ENCODE measurements around the gene TPSG1.
"Not testable (repeated sequence)": the region's sequence is repeated elsewhere in the genome, so short reads cannot be mapped to it uniquely, and the experiment has no call there.

The TPSG1 gene

DNA sequence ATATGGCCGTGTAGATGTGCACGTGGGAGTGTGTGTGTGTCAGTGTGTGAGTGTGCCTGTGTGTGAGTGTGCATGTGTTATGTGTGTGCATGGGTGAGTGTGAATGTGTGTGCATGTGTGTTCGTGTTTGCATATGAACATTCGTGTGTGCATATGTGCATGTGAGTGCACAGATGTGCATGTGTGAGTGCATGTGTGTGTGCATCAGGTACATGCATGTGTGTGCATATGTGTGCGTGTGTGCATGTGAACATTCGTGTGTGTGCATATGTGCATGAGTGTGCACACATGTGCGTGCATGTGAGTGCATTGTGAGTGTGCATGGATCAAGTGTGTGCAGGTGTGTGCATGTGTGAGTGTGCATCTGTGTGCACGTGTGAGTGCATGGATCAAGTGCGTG lies 12.9 kb upstream of the TPSG1 start:
- H3K4me3 ChIP-seq (ENCODE audit: low read depth, low read length), result no peak overlapping the region
- TF ChIP-seq, protein P1, sequence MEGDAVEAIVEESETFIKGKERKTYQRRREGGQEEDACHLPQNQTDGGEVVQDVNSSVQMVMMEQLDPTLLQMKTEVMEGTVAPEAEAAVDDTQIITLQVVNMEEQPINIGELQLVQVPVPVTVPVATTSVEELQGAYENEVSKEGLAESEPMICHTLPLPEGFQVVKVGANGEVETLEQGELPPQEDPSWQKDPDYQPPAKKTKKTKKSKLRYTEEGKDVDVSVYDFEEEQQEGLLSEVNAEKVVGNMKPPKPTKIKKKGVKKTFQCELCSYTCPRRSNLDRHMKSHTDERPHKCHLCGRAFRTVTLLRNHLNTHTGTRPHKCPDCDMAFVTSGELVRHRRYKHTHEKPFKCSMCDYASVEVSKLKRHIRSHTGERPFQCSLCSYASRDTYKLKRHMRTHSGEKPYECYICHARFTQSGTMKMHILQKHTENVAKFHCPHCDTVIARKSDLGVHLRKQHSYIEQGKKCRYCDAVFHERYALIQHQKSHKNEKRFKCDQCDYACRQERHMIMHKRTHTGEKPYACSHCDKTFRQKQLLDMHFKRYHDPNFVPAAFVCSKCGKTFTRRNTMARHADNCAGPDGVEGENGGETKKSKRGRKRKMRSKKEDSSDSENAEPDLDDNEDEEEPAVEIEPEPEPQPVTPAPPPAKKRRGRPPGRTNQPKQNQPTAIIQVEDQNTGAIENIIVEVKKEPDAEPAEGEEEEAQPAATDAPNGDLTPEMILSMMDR (IDR thresholded peaks at IDR 0.05; ENCODE audit: low read depth, low read length, missing control alignments), result no peak
- in situ Hi-C loops (cut with HindIII; ENCODE audit: low pct_ligation_motif_present, low sequenced_read_pairs), result no loop called here
- no peak overlapping the region for H3K27ac ChIP-seq
- H3K27me3 ChIP-seq (replicated peaks), result no peaks in the 10 kb centered on the region
- DNase-seq, result no peak
- H3K36me3 ChIP-seq (replicated peaks), result no peaks in the 10 kb centered on the region

DNA sequence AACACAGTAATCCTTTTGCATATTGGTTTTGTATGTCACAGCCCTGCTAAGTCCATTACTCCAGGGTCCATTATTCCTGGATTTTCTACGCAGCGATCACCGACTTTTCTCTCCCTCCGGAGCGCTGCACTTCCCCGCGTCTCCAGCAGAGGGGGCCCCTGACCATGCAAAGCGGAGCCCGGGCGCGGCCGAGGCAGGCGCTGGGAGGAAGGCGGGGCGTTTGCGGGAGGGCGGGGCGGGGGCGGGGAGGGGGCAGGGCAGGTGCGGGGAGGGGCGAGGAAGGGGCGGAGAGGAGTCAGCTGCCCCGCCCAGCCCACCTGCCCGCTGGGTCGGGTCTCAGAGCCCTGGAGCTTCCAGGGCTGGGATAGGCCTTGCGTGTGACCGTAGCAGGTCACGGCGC lies 11.6 kb upstream of the TPSG1 start:
- DNase-seq; H3K27me3 ChIP-seq (replicated peaks); H3K4me3 ChIP-seq (ENCODE audit: low read depth, low read length); in situ Hi-C loops (cut with HindIII; ENCODE audit: low pct_ligation_motif_present, low sequenced_read_pairs); H3K36me3 ChIP-seq (replicated peaks); H3K27ac ChIP-seq: not testable (repeated sequence)

DNA sequence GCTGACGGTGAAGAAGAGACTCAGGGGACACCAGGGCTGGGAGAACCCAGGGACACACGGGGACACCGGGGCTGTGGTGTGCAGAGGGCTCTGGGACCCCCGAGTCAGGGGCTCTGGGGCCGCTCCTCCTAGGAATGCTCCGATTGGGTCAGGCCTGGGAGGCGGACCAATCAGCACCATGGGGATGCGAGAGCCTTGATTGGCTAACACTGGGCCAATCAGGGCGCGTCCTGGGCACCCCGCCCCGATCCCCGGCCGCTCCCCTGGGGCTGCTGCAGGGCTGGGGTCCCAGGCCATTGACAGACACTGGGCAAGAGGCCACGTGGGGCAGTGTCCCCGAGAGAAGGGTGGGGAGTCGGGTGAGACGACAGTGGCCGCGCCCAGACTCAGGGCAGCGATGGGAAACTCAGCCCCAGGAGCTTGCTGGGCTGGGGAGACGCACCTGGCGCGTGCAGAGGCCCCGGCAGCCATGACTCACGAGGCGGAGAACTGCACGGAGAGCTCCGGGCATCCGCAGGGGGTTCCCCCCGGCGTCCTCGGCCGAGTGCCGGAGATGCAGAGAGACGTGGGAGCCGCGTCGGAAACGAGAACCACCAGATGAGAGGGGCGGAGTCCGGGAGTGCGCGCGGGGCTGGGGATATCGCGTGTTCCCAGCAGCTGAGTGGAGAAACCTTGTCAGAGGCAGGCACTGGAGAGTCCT lies 7.1 kb upstream of the TPSG1 start:
- H3K4me3 ChIP-seq (ENCODE audit: low read depth, low read length); H3K36me3 ChIP-seq (replicated peaks); DNase-seq; in situ Hi-C loops (cut with HindIII; ENCODE audit: low pct_ligation_motif_present, low sequenced_read_pairs); H3K27ac ChIP-seq; H3K27me3 ChIP-seq (replicated peaks): not testable (repeated sequence)

DNA sequence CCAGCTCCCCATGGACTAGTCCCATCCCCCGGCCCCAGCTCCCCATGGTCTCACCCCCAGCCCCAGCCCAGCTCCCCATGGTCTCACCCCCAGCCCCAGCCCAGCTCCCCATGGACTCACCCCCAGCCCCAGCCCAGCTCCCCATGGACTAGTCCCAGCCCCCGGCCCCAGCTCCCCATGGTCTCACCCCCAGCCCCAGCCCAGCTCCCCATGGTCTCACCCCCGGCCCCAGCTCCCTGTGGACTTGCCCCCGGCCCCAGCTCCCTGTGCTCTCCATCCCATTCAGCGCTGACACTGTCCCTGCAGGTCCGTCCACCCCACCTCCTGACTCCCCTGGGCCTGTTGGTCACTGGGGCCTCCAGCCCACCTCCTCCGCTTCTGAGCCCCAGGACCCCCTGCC lies 6.2 kb upstream of the TPSG1 start:
- H3K36me3 ChIP-seq (replicated peaks); H3K4me3 ChIP-seq (ENCODE audit: low read depth, low read length); DNase-seq; H3K27me3 ChIP-seq (replicated peaks); in situ Hi-C loops (cut with HindIII; ENCODE audit: low pct_ligation_motif_present, low sequenced_read_pairs); H3K27ac ChIP-seq: not testable (repeated sequence)

DNA sequence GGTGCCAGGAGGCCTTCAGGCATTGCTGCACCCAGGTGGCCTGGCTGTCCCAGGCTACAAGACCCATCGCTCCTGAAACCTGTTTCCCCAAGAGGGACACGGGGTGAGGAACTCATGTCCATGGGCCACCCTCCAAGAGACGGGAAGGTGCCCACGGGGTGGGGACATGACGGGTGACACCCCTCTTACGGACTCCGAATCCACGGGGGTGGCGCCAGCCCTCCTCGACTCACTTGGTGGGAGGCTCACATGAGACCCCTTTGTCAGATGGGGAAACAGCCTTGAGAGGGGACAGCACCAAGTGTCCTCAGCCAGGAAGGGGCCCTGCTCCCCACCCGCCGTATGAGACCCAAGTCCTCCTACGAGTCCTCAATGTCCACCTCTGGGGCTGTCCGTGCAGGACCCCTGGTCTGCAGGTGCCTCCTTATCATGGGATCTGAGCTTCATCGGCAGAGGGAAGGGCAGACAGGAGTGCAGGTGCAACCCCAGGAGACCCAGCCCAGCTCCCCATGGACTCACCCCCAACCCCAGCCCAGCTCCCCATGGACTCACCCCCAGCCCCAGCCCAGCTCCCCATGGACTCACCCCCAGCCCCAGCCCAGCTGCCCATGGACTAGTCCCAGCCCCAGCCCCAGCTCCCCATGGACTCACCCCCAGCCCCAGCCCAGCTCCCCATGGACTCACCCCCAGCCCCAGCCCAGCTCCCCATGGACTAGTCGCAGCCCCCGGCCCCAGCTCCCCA lies 5.6 kb upstream of the TPSG1 start:
- in situ Hi-C loops (cut with HindIII; ENCODE audit: low pct_ligation_motif_present, low sequenced_read_pairs); H3K4me3 ChIP-seq (ENCODE audit: low read depth, low read length); DNase-seq; H3K36me3 ChIP-seq (replicated peaks); H3K27ac ChIP-seq; H3K27me3 ChIP-seq (replicated peaks): not testable (repeated sequence)

DNA sequence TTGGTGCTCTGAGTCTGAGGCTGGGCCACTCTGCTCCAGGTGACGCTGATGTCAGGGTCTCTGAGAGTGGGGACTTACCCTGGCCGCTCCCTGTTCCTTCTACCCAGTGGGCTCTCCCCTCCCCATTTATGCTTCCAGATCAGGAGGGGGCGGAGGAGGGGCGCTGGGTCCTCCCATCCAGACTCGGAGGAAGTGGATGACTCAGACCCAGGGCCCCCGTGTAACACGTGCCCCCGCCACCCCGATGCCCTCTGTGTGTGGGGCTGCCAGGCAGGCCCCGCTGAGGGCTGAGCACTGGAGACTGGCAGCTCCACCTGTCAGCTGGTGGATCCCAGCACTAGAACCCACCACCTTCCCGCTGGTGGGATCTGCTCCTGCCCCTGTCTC lies 5.0 kb upstream of the TPSG1 start, which contains the start of gene TPSB2:
TSS of gene TPSB2 (minus strand) at position 101 of the 387 bp plus-strand sequence. CDS start 233 bp downstream, outside the sequence.
- in situ Hi-C loops (cut with HindIII; ENCODE audit: low pct_ligation_motif_present, low sequenced_read_pairs); H3K27ac ChIP-seq; H3K27me3 ChIP-seq (replicated peaks); H3K36me3 ChIP-seq (replicated peaks); H3K4me3 ChIP-seq (ENCODE audit: low read depth, low read length); DNase-seq: not testable (repeated sequence)

DNA sequence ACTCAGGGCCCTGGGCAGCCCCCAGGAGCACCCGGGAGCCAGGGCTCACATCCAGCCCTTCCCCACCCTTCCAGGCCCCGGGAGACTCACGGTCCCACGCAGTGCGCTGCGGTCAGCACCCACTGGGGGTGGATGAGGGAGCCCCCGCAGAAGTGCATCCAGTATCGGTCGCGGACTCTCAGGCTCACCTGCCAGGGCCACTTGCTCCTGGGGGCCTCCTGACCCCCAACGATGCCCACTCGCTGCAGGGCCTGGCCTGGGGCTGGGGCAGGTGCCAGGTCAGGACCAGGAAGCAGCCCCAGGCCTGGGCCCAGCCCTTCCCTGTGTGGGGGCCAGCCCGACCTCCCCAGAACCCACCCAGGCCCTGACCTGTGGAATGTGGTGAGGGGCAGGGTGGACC lies 4.4 kb upstream of the TPSG1 start:
- H3K27me3 ChIP-seq (replicated peaks); H3K4me3 ChIP-seq (ENCODE audit: low read depth, low read length); in situ Hi-C loops (cut with HindIII; ENCODE audit: low pct_ligation_motif_present, low sequenced_read_pairs); DNase-seq; H3K36me3 ChIP-seq (replicated peaks); H3K27ac ChIP-seq: not testable (repeated sequence)

DNA sequence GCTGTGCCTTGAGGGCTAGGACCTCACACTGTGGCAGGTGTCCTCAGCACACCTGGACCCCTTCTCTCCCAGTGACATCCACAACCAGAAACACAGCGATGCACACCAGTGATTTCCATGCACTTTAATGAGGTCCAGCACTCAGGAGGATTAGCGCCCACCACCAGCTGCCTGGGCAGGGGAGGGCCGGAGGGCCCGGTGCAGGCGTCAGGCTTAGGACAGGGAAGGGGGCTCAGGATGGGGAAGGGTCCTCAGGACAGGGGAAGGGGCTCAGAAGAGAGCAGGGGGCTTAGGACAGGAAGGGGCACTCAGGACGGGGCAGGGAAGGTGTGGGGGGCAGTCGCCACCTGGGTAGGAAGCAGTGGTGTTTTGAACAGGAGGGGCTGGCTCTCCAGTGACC lies 3.2 kb upstream of the TPSG1 start:
- H3K27me3 ChIP-seq (replicated peaks); H3K27ac ChIP-seq; H3K4me3 ChIP-seq (ENCODE audit: low read depth, low read length); H3K36me3 ChIP-seq (replicated peaks); DNase-seq; in situ Hi-C loops (cut with HindIII; ENCODE audit: low pct_ligation_motif_present, low sequenced_read_pairs): not testable (repeated sequence)

DNA sequence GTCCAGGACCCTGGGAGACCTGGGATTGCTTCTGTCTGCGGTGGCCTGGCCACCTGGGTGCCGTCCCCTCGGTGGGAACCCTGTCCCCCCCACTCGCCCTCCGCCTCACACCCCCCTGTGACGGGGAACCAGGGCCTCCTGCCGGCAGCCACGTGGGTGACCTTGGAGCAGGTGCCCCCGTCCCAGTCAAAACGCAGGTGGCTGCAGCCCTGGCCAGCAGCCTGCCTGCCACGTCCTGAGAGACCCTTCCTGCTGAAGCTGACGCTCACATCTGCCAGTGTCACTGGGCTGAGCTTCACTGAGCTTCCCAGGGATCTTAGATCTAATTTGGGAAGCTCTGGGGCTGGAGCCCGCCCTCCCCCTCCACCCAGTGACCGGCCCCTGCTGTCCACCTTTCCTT lies 1.6 kb upstream of the TPSG1 start:
- in situ Hi-C loops (cut with HindIII; ENCODE audit: low pct_ligation_motif_present, low sequenced_read_pairs), result not testable (repeated sequence)

DNA sequence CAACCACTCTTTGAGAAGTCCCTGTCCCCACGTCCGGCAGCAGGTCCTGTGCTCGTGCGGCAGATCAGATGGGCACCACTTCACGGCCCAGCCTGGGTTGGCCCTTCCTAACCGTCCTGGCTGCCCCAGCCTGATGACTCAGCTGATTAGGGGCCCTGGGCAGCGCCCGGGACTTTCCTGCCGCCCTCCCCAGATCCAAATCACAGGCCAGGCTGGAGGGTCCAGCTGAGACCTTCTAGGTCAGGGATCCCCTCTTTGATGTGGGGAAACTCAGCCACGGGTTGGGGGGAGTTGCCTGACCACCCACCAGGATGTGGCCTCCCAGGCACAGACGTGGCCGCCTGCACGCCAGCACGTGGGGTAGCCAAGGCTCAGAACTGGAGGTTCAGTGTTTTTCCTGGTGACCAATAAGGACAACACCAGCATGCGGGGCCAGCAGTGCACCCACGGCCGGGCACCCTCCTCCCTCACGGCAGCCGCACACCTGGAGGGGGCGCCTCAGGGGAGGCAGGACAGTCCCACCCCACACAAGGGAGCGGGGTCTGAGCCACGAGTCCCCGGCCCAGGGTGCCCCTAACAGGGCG lies 752 bp upstream of the TPSG1 start:
- H3K4me3 ChIP-seq (ENCODE audit: low read depth, low read length); H3K27ac ChIP-seq; H3K27me3 ChIP-seq (replicated peaks); DNase-seq; H3K36me3 ChIP-seq (replicated peaks); in situ Hi-C loops (cut with HindIII; ENCODE audit: low pct_ligation_motif_present, low sequenced_read_pairs): not testable (repeated sequence)

More for the DNA sequence above, 1.6 kb upstream of the TPSG1 start:
- not testable (repeated sequence) for H3K27me3 ChIP-seq (replicated peaks); H3K27ac ChIP-seq; H3K36me3 ChIP-seq (replicated peaks); DNase-seq; H3K4me3 ChIP-seq (ENCODE audit: low read depth, low read length)

Data from brain microvascular endothelial cell (primary cell).